ENCODE results near the gene TRAPPC6A. TPM values are rescaled to one million over a fixed set of nuclear protein-coding genes. Genes with fewer than 3 reads are reported as not detected.

The TRAPPC6A gene
- total and polyA plus RNA-seq, 4 donors = 14.0 to 38.4 (median 26.2) TPM

- no peak for TF ChIP-seq CTCF (IDR thresholded peaks at IDR 0.05; ENCODE audit: control extremely low read depth, extremely low read depth)
- H3K4me3 ChIP-seq = no peak overlapping the region
- ATAC-seq (ENCODE audit: insufficient read depth, low FRiP score) = no peak
- WGBS, 2 donors = 87 to 94% methylated on average over 6 of the region's 6 CpGs
- no peaks in the 10 kb centered on the region for H3K4me1 ChIP-seq (ENCODE audit: control insufficient read depth in 5 of 5, insufficient read depth in 5 of 5, low read length in 5 of 5)
- peaks cover 0 to 14% (median 0%) of the 10 kb centered on the region in 3 donors for H3K27me3 ChIP-seq (ENCODE audit: control insufficient read depth in 3 of 3, insufficient read depth in 3 of 3, low read length in 2 of 3)
- no peak overlapping the region for H3K27ac ChIP-seq (ENCODE audit: low read depth in 1 of 2, low read length in 1 of 2)
- peaks cover 0 to 5% (median 0%) of the 10 kb centered on the region in 4 donors for H3K36me3 ChIP-seq (ENCODE audit: control insufficient read depth in 4 of 4, insufficient read depth in 4 of 4, low read length in 4 of 4)
- DNase-seq = no peak
- H3K9me3 ChIP-seq (ENCODE audit: control insufficient read depth in 4 of 4, insufficient read depth in 3 of 4, low read length in 3 of 4) = no peaks in the 10 kb centered on the region
- H3K9ac ChIP-seq (ENCODE audit: insufficient read depth in 1 of 2, low read length in 2 of 2) = no peak overlapping the region
Measured at GRCh38 chr19:45222724-45223123, 44.7 kb upstream of the TRAPPC6A start.

GRCh38 chr19:45218911-45219743, 41.1 kb upstream of the TRAPPC6A start:
- ATAC-seq (ENCODE audit: insufficient read depth, low FRiP score) (no peak), DNase-seq (no peak)
- no peak for TF ChIP-seq CTCF (IDR thresholded peaks at IDR 0.05; ENCODE audit: control extremely low read depth, extremely low read depth)
- H3K4me1 ChIP-seq (ENCODE audit: control insufficient read depth in 5 of 5, insufficient read depth in 5 of 5, low read length in 5 of 5) = peaks cover 0 to 10% (median 3%) of the 10 kb centered on the region in 5 donors
- 75 to 78% methylated on average over 18 of the region's 18 CpGs for WGBS, 2 donors
- no peak overlapping the region for H3K9ac ChIP-seq (ENCODE audit: insufficient read depth in 1 of 2, low read length in 2 of 2)
- H3K27me3 ChIP-seq (ENCODE audit: control insufficient read depth in 3 of 3, insufficient read depth in 3 of 3, low read length in 2 of 3) = peaks cover 0 to 37% (median 16%) of the 10 kb centered on the region in 3 donors
- H3K9me3 ChIP-seq (ENCODE audit: control insufficient read depth in 4 of 4, insufficient read depth in 3 of 4, low read length in 3 of 4) = no peaks in the 10 kb centered on the region
- H3K4me3 ChIP-seq = no peak overlapping the region
- H3K36me3 ChIP-seq (ENCODE audit: control insufficient read depth in 4 of 4, insufficient read depth in 4 of 4, low read length in 4 of 4) = peaks cover 0 to 2% (median 0%) of the 10 kb centered on the region in 4 donors
- H3K27ac ChIP-seq (ENCODE audit: low read depth in 1 of 2, low read length in 1 of 2) = no peak overlapping the region

GRCh38 chr19:45218426-45218825, 40.4 kb upstream of the TRAPPC6A start:
- 66 to 70% methylated on average over 4 of the region's 4 CpGs for WGBS, 2 donors
- TF ChIP-seq CTCF (IDR thresholded peaks at IDR 0.05; ENCODE audit: control extremely low read depth, extremely low read depth) = no peak
- no peaks in the 10 kb centered on the region for H3K9me3 ChIP-seq (ENCODE audit: control insufficient read depth in 4 of 4, insufficient read depth in 3 of 4, low read length in 3 of 4)
- DNase-seq (no peak), ATAC-seq (ENCODE audit: insufficient read depth, low FRiP score) (no peak)
- H3K9ac ChIP-seq (ENCODE audit: insufficient read depth in 1 of 2, low read length in 2 of 2) = no peak overlapping the region
- no peak overlapping the region for H3K27ac ChIP-seq (ENCODE audit: low read depth in 1 of 2, low read length in 1 of 2)
- peaks cover 0 to 10% (median 3%) of the 10 kb centered on the region in 5 donors for H3K4me1 ChIP-seq (ENCODE audit: control insufficient read depth in 5 of 5, insufficient read depth in 5 of 5, low read length in 5 of 5)
- H3K4me3 ChIP-seq = no peak overlapping the region
- H3K27me3 ChIP-seq (ENCODE audit: control insufficient read depth in 3 of 3, insufficient read depth in 3 of 3, low read length in 2 of 3) = peaks cover 0 to 40% (median 16%) of the 10 kb centered on the region in 3 donors
- H3K36me3 ChIP-seq (ENCODE audit: control insufficient read depth in 4 of 4, insufficient read depth in 4 of 4, low read length in 4 of 4) = no peaks in the 10 kb centered on the region
